ENCODE measurements around the gene MYOZ3. TPM values are rescaled to one million over a fixed set of nuclear protein-coding genes. Genes with fewer than 3 reads are reported as not detected.
A peak's percentile ranks its signal among the peaks of the same experiment; 100 is the strongest.

The MYOZ3 gene
- polyA plus RNA-seq, 4 donors: 0.27 to 1.5 (median 0.38) TPM

GRCh38 chr5:150650021-150651006 lies 10.7 kb upstream of the MYOZ3 start:
- Histone ChIP-seq H3K27me3 (ENCODE audit: control insufficient read depth in 3 of 3, insufficient read depth in 3 of 3, low read length in 3 of 3) (no peaks in the 10 kb centered on the region), H3K36me3 (ENCODE audit: control insufficient read depth in 3 of 3, insufficient read depth in 2 of 3, low read depth in 1 of 3, low read length in 3 of 3) (peaks cover 0 to 72% (median 5%) of the 10 kb centered on the region in 3 donors), H3K4me3 (ENCODE audit: low read depth in 1 of 3, low read length in 3 of 3) (no peak overlapping the region), H3K4me1 (ENCODE audit: control insufficient read depth in 3 of 3, insufficient read depth in 2 of 3, low read depth in 1 of 3, low read length in 2 of 3) (peaks cover 0 to 2% (median 0%) of the 10 kb centered on the region in 3 donors), H3K9me3 (ENCODE audit: control insufficient read depth in 2 of 2, insufficient read depth in 1 of 2, low read depth in 1 of 2, low read length in 1 of 2) (no peaks in the 10 kb centered on the region), H3K27ac (ENCODE audit: low read depth in 1 of 3, low read length in 2 of 3) (no peak overlapping the region)
- WGBS, 3 donors: 85 to 87% (median 85%) methylated on average over 37 to 38 of the region's 38 CpGs
- no peak for DNase-seq
- FAIRE-seq: no peak

- DNase-seq (no peak), FAIRE-seq (no peak)
- Histone ChIP-seq H3K4me1 (ENCODE audit: control insufficient read depth in 3 of 3, insufficient read depth in 2 of 3, low read depth in 1 of 3, low read length in 2 of 3) (peaks cover 0 to 3% (median 0%) of the 10 kb centered on the region in 3 donors), H3K9me3 (ENCODE audit: control insufficient read depth in 2 of 2, insufficient read depth in 1 of 2, low read depth in 1 of 2, low read length in 1 of 2) (no peaks in the 10 kb centered on the region), H3K27me3 (ENCODE audit: control insufficient read depth in 3 of 3, insufficient read depth in 3 of 3, low read length in 3 of 3) (no peaks in the 10 kb centered on the region), H3K27ac (ENCODE audit: low read depth in 1 of 3, low read length in 2 of 3) (no peak overlapping the region), H3K36me3 (ENCODE audit: control insufficient read depth in 3 of 3, insufficient read depth in 2 of 3, low read depth in 1 of 3, low read length in 3 of 3) (peaks cover 0 to 71% (median 5%) of the 10 kb centered on the region in 3 donors), H3K4me3 (ENCODE audit: low read depth in 1 of 3, low read length in 3 of 3) (no peak overlapping the region)
- 20 to 64% (median 60%) methylated on average over 1 of the region's 1 CpG for WGBS, 3 donors
Measured at GRCh38 chr5:150651382-150651781, 9.7 kb upstream of the MYOZ3 start.

- Histone ChIP-seq H3K4me1 (ENCODE audit: control insufficient read depth in 3 of 3, insufficient read depth in 2 of 3, low read depth in 1 of 3, low read length in 2 of 3) (peaks cover 0 to 6% (median 0%) of the 10 kb centered on the region in 3 donors), H3K9me3 (ENCODE audit: control insufficient read depth in 2 of 2, insufficient read depth in 1 of 2, low read depth in 1 of 2, low read length in 1 of 2) (no peaks in the 10 kb centered on the region), H3K36me3 (ENCODE audit: control insufficient read depth in 3 of 3, insufficient read depth in 2 of 3, low read depth in 1 of 3, low read length in 3 of 3) (peaks cover 0 to 71% (median 5%) of the 10 kb centered on the region in 3 donors), H3K27ac (ENCODE audit: low read depth in 1 of 3, low read length in 2 of 3) (no peak overlapping the region), H3K27me3 (ENCODE audit: control insufficient read depth in 3 of 3, insufficient read depth in 3 of 3, low read length in 3 of 3) (no peaks in the 10 kb centered on the region), H3K4me3 (ENCODE audit: low read depth in 1 of 3, low read length in 3 of 3) (no peak overlapping the region)
- FAIRE-seq: no peak
- 70 to 86% (median 81%) methylated on average over 12 to 13 of the region's 13 CpGs for WGBS, 3 donors
- no peak for DNase-seq
Measured at GRCh38 chr5:150651924-150652671, 9.0 kb upstream of the MYOZ3 start.

- no peak for FAIRE-seq
- H3K4me1 ChIP-seq (ENCODE audit: control insufficient read depth in 3 of 3, insufficient read depth in 2 of 3, low read depth in 1 of 3, low read length in 2 of 3): peaks cover 0 to 9% (median 0%) of the 10 kb centered on the region in 3 donors
Measured at GRCh38 chr5:150653145-150653761, 7.8 kb upstream of the MYOZ3 start.

GRCh38 chr5:150653762-150654556 lies 7.1 kb upstream of the MYOZ3 start:
- Histone ChIP-seq H3K27me3 (ENCODE audit: control insufficient read depth in 3 of 3, insufficient read depth in 3 of 3, low read length in 3 of 3) (no peaks in the 10 kb centered on the region), H3K9me3 (ENCODE audit: control insufficient read depth in 2 of 2, insufficient read depth in 1 of 2, low read depth in 1 of 2, low read length in 1 of 2) (no peaks in the 10 kb centered on the region), H3K27ac (ENCODE audit: low read depth in 1 of 3, low read length in 2 of 3) (peak overlapping the region in 1 of 3 donors; percentile 51), H3K36me3 (ENCODE audit: control insufficient read depth in 3 of 3, insufficient read depth in 2 of 3, low read depth in 1 of 3, low read length in 3 of 3) (peaks cover 0 to 58% (median 2%) of the 10 kb centered on the region in 3 donors), H3K4me1 (ENCODE audit: control insufficient read depth in 3 of 3, insufficient read depth in 2 of 3, low read depth in 1 of 3, low read length in 2 of 3) (peaks cover 0 to 9% (median 0%) of the 10 kb centered on the region in 3 donors), H3K4me3 (ENCODE audit: low read depth in 1 of 3, low read length in 3 of 3) (no peak overlapping the region)
- FAIRE-seq (no peak), DNase-seq (peak in 1 of 2 donors; percentile 29)
- 58 to 77% (median 74%) methylated on average over 2 of the region's 2 CpGs for WGBS, 3 donors

More at GRCh38 chr5:150653145-150653761, 7.8 kb upstream of the MYOZ3 start:
- Histone ChIP-seq H3K27ac (ENCODE audit: low read depth in 1 of 3, low read length in 2 of 3) (peak overlapping the region in 2 of 3 donors; percentile 6 to 15), H3K36me3 (ENCODE audit: control insufficient read depth in 3 of 3, insufficient read depth in 2 of 3, low read depth in 1 of 3, low read length in 3 of 3) (peaks cover 0 to 65% (median 5%) of the 10 kb centered on the region in 3 donors), H3K4me3 (ENCODE audit: low read depth in 1 of 3, low read length in 3 of 3) (no peak overlapping the region), H3K9me3 (ENCODE audit: control insufficient read depth in 2 of 2, insufficient read depth in 1 of 2, low read depth in 1 of 2, low read length in 1 of 2) (no peaks in the 10 kb centered on the region), H3K27me3 (ENCODE audit: control insufficient read depth in 3 of 3, insufficient read depth in 3 of 3, low read length in 3 of 3) (no peaks in the 10 kb centered on the region)
- WGBS, 3 donors: 69 to 75% (median 74%) methylated on average over 5 of the region's 5 CpGs
- DNase-seq: no peak

GRCh38 chr5:150655221-150655620 lies 5.8 kb upstream of the MYOZ3 start:
- WGBS, 3 donors: 87 to 96% (median 87%) methylated on average over 3 of the region's 3 CpGs
- H3K36me3 ChIP-seq (ENCODE audit: control insufficient read depth in 3 of 3, insufficient read depth in 2 of 3, low read depth in 1 of 3, low read length in 3 of 3): peaks cover 0 to 45% (median 0%) of the 10 kb centered on the region in 3 donors
- H3K4me1 ChIP-seq (ENCODE audit: control insufficient read depth in 3 of 3, insufficient read depth in 2 of 3, low read depth in 1 of 3, low read length in 2 of 3): peaks cover 0 to 9% (median 0%) of the 10 kb centered on the region in 3 donors
- no peaks in the 10 kb centered on the region for H3K27me3 ChIP-seq (ENCODE audit: control insufficient read depth in 3 of 3, insufficient read depth in 3 of 3, low read length in 3 of 3)
- no peak overlapping the region for H3K27ac ChIP-seq (ENCODE audit: low read depth in 1 of 3, low read length in 2 of 3)
- H3K4me3 ChIP-seq (ENCODE audit: low read depth in 1 of 3, low read length in 3 of 3): no peak overlapping the region
- DNase-seq (no peak), FAIRE-seq (no peak)
- H3K9me3 ChIP-seq (ENCODE audit: control insufficient read depth in 2 of 2, insufficient read depth in 1 of 2, low read depth in 1 of 2, low read length in 1 of 2): no peaks in the 10 kb centered on the region

GRCh38 chr5:150656191-150657132 lies 4.6 kb upstream of the MYOZ3 start:
- 1 to 3% (median 2%) methylated on average over 50 to 99 of the region's 99 CpGs for WGBS, 3 donors
- Histone ChIP-seq H3K27ac (ENCODE audit: low read depth in 1 of 3, low read length in 2 of 3) (peak overlapping the region in 1 of 3 donors; percentile 43), H3K27me3 (ENCODE audit: control insufficient read depth in 3 of 3, insufficient read depth in 3 of 3, low read length in 3 of 3) (peaks cover 0 to under 1% (median 0%) of the 10 kb centered on the region in 3 donors), H3K4me1 (ENCODE audit: control insufficient read depth in 3 of 3, insufficient read depth in 2 of 3, low read depth in 1 of 3, low read length in 2 of 3) (peaks cover 0 to 9% (median 0%) of the 10 kb centered on the region in 3 donors), H3K36me3 (ENCODE audit: control insufficient read depth in 3 of 3, insufficient read depth in 2 of 3, low read depth in 1 of 3, low read length in 3 of 3) (peaks cover 0 to 33% (median 0%) of the 10 kb centered on the region in 3 donors), H3K4me3 (ENCODE audit: low read depth in 1 of 3, low read length in 3 of 3) (peak overlapping the region; percentile 33 to 55 (median 43)), H3K9me3 (ENCODE audit: control insufficient read depth in 2 of 2, insufficient read depth in 1 of 2, low read depth in 1 of 2, low read length in 1 of 2) (no peaks in the 10 kb centered on the region)
- FAIRE-seq: no peak
- DNase-seq: peak; percentile 50 to 90
